ENCODE results near the gene CACNB2. TPM values are rescaled to one million over a fixed set of nuclear protein-coding genes. Genes with fewer than 3 reads are reported as not detected.

CACNB2 gene
- total RNA-seq, 4 donors from 2014 or later: 60.3 to 158 (median 89.1) TPM

- no peak for ATAC-seq
These were observed 279.7 kb downstream of the CACNB2 start for GRCh38 chr10:18419945-18420344.

GRCh38 chr10:18421726-18422293 is 281.6 kb downstream of the CACNB2 start:
- Histone ChIP-seq H3K9me3 (no peaks in the 10 kb centered on the region), H3K27ac (no peak overlapping the region), H3K27me3 (no peaks in the 10 kb centered on the region), H3K4me3 (no peak overlapping the region), H3K36me3 (no peaks in the 10 kb centered on the region), H3K4me1 (peaks cover 0 to 37% (median 0%) of the 10 kb centered on the region in 3 donors)
- 43 to 55% methylated on average over 7 of the region's 7 CpGs for WGBS, 2 donors (ENCODE audit: low coverage in 1 of 2)
- TF ChIP-seq POLR2AphosphoS5 (IDR thresholded peaks at IDR 0.05) (no peak), POLR2A (IDR thresholded peaks at IDR 0.05) (no peak), EP300 (IDR thresholded peaks at IDR 0.05) (no peak), CTCF (IDR thresholded peaks at IDR 0.05) (no peak)
- no peak for ATAC-seq

More at GRCh38 chr10:18419945-18420344, 279.7 kb downstream of the CACNB2 start:
- TF ChIP-seq POLR2AphosphoS5 (IDR thresholded peaks at IDR 0.05) (no peak), POLR2A (IDR thresholded peaks at IDR 0.05) (no peak), EP300 (IDR thresholded peaks at IDR 0.05) (no peak)
- H3K9me3 ChIP-seq: no peaks in the 10 kb centered on the region
- 77 to 100% methylated on average over 2 of the region's 2 CpGs for WGBS, 2 donors (ENCODE audit: low coverage in 1 of 2)
- no peak overlapping the region for H3K27ac ChIP-seq
- no peaks in the 10 kb centered on the region for H3K36me3 ChIP-seq
- no peaks in the 10 kb centered on the region for H3K27me3 ChIP-seq
- H3K4me3 ChIP-seq: no peak overlapping the region
- H3K4me1 ChIP-seq: peaks cover 0 to 40% (median 0%) of the 10 kb centered on the region in 3 donors

- Histone ChIP-seq H3K36me3 (no peaks in the 10 kb centered on the region), H3K27ac (no peak overlapping the region), H3K27me3 (no peaks in the 10 kb centered on the region), H3K9me3 (no peaks in the 10 kb centered on the region), H3K4me1 (peaks cover 0 to 31% (median 0%) of the 10 kb centered on the region in 3 donors), H3K4me3 (no peak overlapping the region)
- WGBS, 2 donors (ENCODE audit: low coverage in 1 of 2): 42 to 54% methylated on average over 4 of the region's 4 CpGs
- no peak for TF ChIP-seq CTCF (IDR thresholded peaks at IDR 0.05)
- TF ChIP-seq POLR2AphosphoS5 (IDR thresholded peaks at IDR 0.05): no peak
- TF ChIP-seq POLR2A (IDR thresholded peaks at IDR 0.05): no peak
- TF ChIP-seq EP300 (IDR thresholded peaks at IDR 0.05): no peak
- ATAC-seq: no peak
These were observed 282.9 kb downstream of the CACNB2 start for GRCh38 chr10:18423058-18423637.

GRCh38 chr10:18424200-18424599 is 284.0 kb downstream of the CACNB2 start:
- no peak overlapping the region for H3K4me3 ChIP-seq
- ATAC-seq: no peak
- TF ChIP-seq POLR2AphosphoS5 (IDR thresholded peaks at IDR 0.05): no peak
- no peaks in the 10 kb centered on the region for H3K9me3 ChIP-seq
- H3K27me3 ChIP-seq: no peaks in the 10 kb centered on the region
- no peaks in the 10 kb centered on the region for H3K36me3 ChIP-seq
- no peak overlapping the region for H3K27ac ChIP-seq
- WGBS, 2 donors (ENCODE audit: low coverage in 1 of 2): 64 to 72% methylated on average over 8 of the region's 8 CpGs
- peaks cover 0 to 31% (median 0%) of the 10 kb centered on the region in 3 donors for H3K4me1 ChIP-seq

DNA sequence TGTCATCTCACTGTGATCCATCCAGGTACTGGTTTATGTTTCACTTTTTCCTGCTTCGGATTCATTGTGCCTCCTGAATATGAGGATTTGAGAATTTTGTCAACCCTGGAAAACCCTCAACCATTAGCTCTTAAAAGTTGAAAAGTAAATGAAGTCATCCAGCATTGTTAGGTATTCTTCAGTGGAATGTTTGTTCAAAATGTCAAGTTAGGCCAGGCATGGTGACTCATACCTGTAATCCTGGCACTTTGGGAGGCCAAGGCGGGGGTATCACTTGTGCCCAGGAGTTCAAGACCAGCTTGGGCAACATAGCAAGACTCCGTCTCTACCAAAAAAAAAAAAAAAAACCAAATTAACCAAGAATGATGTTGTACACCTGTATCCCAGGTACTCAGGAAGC is 289.1 kb downstream of the CACNB2 start:
- 29 to 61% methylated on average over 1 to 3 of the region's 3 CpGs for WGBS, 2 donors (ENCODE audit: low coverage in 1 of 2)
- ATAC-seq: no peak
- Histone ChIP-seq H3K27me3 (no peaks in the 10 kb centered on the region), H3K27ac (no peak overlapping the region), H3K4me3 (no peak overlapping the region), H3K4me1 (peaks cover 0 to 8% (median 0%) of the 10 kb centered on the region in 3 donors), H3K36me3 (no peaks in the 10 kb centered on the region), H3K9me3 (no peaks in the 10 kb centered on the region)
- no peak for TF ChIP-seq POLR2A (IDR thresholded peaks at IDR 0.05)

GRCh38 chr10:18436902-18437301 is 296.7 kb downstream of the CACNB2 start:
- H3K4me1 ChIP-seq: peaks cover 0 to 33% (median 0%) of the 10 kb centered on the region in 3 donors
- no peak overlapping the region for H3K4me3 ChIP-seq
- no peak for TF ChIP-seq EP300 (IDR thresholded peaks at IDR 0.05)
- no peaks in the 10 kb centered on the region for H3K9me3 ChIP-seq
- H3K36me3 ChIP-seq: no peaks in the 10 kb centered on the region
- no peak for ATAC-seq
- 31 to 69% methylated on average over 1 of the region's 1 CpG for WGBS, 2 donors (ENCODE audit: low coverage in 1 of 2)
- no peak overlapping the region for H3K27ac ChIP-seq
- no peaks in the 10 kb centered on the region for H3K27me3 ChIP-seq

DNA sequence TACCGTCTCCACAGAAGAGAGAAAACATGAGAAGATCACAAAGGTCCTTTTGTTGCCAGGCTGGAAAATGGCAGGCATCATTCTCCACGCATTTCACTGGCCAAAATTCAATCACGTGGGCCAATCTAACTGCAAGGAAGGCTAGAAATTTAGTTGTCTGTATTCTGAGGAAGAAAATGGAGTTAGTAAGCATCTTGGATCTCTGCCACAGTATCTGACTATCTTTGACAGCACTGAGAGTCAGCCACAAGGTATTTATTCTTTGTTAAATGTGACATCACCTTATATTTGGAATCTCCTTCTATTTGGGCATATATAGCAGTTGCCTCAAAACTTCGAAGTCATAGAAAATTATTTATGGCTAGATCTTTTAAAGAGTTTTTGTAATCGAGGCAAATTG is 297.3 kb downstream of the CACNB2 start:
- Histone ChIP-seq H3K9me3 (no peaks in the 10 kb centered on the region), H3K4me1 (peaks cover 0 to 33% (median 0%) of the 10 kb centered on the region in 3 donors), H3K36me3 (no peaks in the 10 kb centered on the region), H3K27ac (no peak overlapping the region), H3K27me3 (no peaks in the 10 kb centered on the region), H3K4me3 (no peak overlapping the region)
- TF ChIP-seq CTCF (IDR thresholded peaks at IDR 0.05): no peak
- no peak for TF ChIP-seq POLR2A (IDR thresholded peaks at IDR 0.05)
- no peak for TF ChIP-seq POLR2AphosphoS5 (IDR thresholded peaks at IDR 0.05)
- no peak for TF ChIP-seq EP300 (IDR thresholded peaks at IDR 0.05)
- ATAC-seq: no peak
- WGBS, 2 donors (ENCODE audit: low coverage in 1 of 2): 62 to 66% methylated on average over 3 to 5 of the region's 5 CpGs

Data from gastroesophageal sphincter (tissue), 4 donors.